SK-N-SH treated with all-trans-retinoic acid at 6 μM for 48 hours (cell line): ENCODE data around the gene VPS11.

Experiments
- ATAC-seq: fragments of 200-7000 bp; cut with Tn5 transposase; 3 replicates; pipeline ENCODE4 v1.9.1; 2020; ENCODE audit warnings: mild to moderate bottlenecking, moderate library complexity
- BACH2 ChIP-seq: fragments of 250-450 bp; sonication (Bioruptor Pico); IDR thresholded peaks from 2 replicates; pipeline ENCODE4 v1.9.0; 2021; ENCODE audit warnings: mild to moderate bottlenecking, borderline replicate concordance
- CREB5 ChIP-seq: fragments of 250-450 bp; sonication (Bioruptor Pico); IDR thresholded peaks from 2 replicates; pipeline ENCODE4 v1.5.1; 2020; ENCODE audit warnings: low read depth, mild to moderate bottlenecking, moderate library complexity
- CSDC2 ChIP-seq: fragments of 250-450 bp; sonication (Bioruptor Pico); IDR thresholded peaks from 2 replicates; pipeline ENCODE4 v1.5.0; 2020; ENCODE audit warnings: mild to moderate bottlenecking, moderate library complexity
- CSRNP3 ChIP-seq: fragments of 250-450 bp; sonication (Bioruptor Pico); IDR thresholded peaks from 2 replicates; pipeline ENCODE4 v1.5.1; 2021; ENCODE audit warnings: mild to moderate bottlenecking, moderate library complexity
- ESRRG ChIP-seq: fragments of 250-450 bp; sonication (Bioruptor Pico); IDR thresholded peaks from 2 replicates; pipeline ENCODE4 v1.6.1; 2021; ENCODE audit warnings: mild to moderate bottlenecking
- GLIS3 ChIP-seq: fragments of 250-450 bp; sonication (Bioruptor Pico); IDR thresholded peaks from 2 replicates; pipeline ENCODE4 v1.5.0; 2020; ENCODE audit warnings: mild to moderate bottlenecking, moderate library complexity
- ISL1 ChIP-seq: fragments of 250-450 bp; sonication (Bioruptor Pico); IDR thresholded peaks from 2 replicates; pipeline ENCODE4 v2.1.2; 2022; ENCODE audit warnings: mild to moderate bottlenecking, moderate library complexity
- OSR1 ChIP-seq: fragments of 250-450 bp; sonication (Bioruptor Pico); IDR thresholded peaks from 2 replicates; pipeline ENCODE4 v1.8.0; 2022; ENCODE audit warnings: moderate library complexity, mild to moderate bottlenecking, inconsistent platforms
- PPARA ChIP-seq: fragments of 250-450 bp; sonication (Bioruptor Pico); IDR thresholded peaks from 2 replicates; pipeline ENCODE4 v1.5.0; 2020; ENCODE audit warnings: mild to moderate bottlenecking, borderline replicate concordance
- RARB ChIP-seq: fragments of 250-450 bp; sonication (Bioruptor Pico); IDR thresholded peaks from 2 replicates; pipeline ENCODE4 v1.8.0; 2021; ENCODE audit warnings: mild to moderate bottlenecking, moderate library complexity
- SNAI2 ChIP-seq: fragments of 250-450 bp; sonication (Bioruptor Pico); IDR thresholded peaks from 2 replicates; pipeline ENCODE4 v1.5.0; 2020; ENCODE audit warnings: mild to moderate bottlenecking, moderate library complexity
- TCF4 ChIP-seq: fragments of 250-450 bp; sonication (Bioruptor Pico); IDR thresholded peaks from 2 replicates; pipeline ENCODE4 v1.8.0; 2021; ENCODE audit warnings: mild to moderate bottlenecking, moderate library complexity, borderline replicate concordance
- TSHZ2 ChIP-seq: fragments of 250-450 bp; sonication (Bioruptor Pico); IDR thresholded peaks from 2 replicates; pipeline ENCODE4 v1.5.0; 2020; ENCODE audit warnings: mild to moderate bottlenecking, moderate library complexity
- ZC3H10 ChIP-seq: fragments of 250-450 bp; sonication (Bioruptor Pico); IDR thresholded peaks from 2 replicates; pipeline ENCODE4 v1.5.1; 2021; ENCODE audit warnings: mild to moderate bottlenecking, moderate library complexity
- ZFP3 ChIP-seq: fragments of 250-450 bp; sonication (Bioruptor Pico); IDR thresholded peaks from 2 replicates; pipeline ENCODE4 v1.5.0; 2020; ENCODE audit warnings: mild to moderate bottlenecking, moderate library complexity
- ZNF565 ChIP-seq: fragments of 450-650 bp; formaldehyde crosslinking; conservative IDR thresholded peaks from 2 replicates; pipeline ENCODE4 v1.5.0; 2020; ENCODE audit warnings: low read depth, mild to moderate bottlenecking, moderate library complexity
- ZNF70 ChIP-seq: fragments of 450-650 bp; formaldehyde crosslinking; IDR thresholded peaks from 2 replicates; pipeline ENCODE4 v1.5.0; 2020; ENCODE audit warnings: mild to moderate bottlenecking, moderate library complexity
- ZNF8 ChIP-seq: fragments of 450-650 bp; formaldehyde crosslinking; IDR thresholded peaks from 2 replicates; pipeline ENCODE4 v1.5.0; 2020; ENCODE audit warnings: mild to moderate bottlenecking, moderate library complexity
- TF ChIP-seq, protein P1 (sequence below): fragments of 250-450 bp; sonication (Bioruptor Pico); IDR thresholded peaks from 2 replicates; pipeline ENCODE4 v1.8.0; 2020; ENCODE audit warnings: mild to moderate bottlenecking, moderate library complexity, borderline replicate concordance
- TF ChIP-seq, protein P2 (sequence below): fragments of 250-450 bp; sonication (Bioruptor Pico); IDR thresholded peaks from 2 replicates; pipeline ENCODE4 v1.8.0; 2021; ENCODE audit warnings: low read depth, mild to moderate bottlenecking, moderate library complexity, borderline replicate concordance

VPS11 gene

GRCh38 chr11:119025541-119025940 is 42.1 kb upstream of the VPS11 start:
- no peak for ATAC-seq
- TF ChIP-seq BACH2 (no peak), CSDC2 (CRISPR knock-in tag) (no peak), ZNF8 (CRISPR knock-in tag) (no peak), ZNF565 (CRISPR knock-in tag) (no peak), GLIS3 (no peak), ZFP3 (CRISPR knock-in tag) (no peak), PPARA (CRISPR knock-in tag) (no peak), SNAI2 (CRISPR knock-in tag) (no peak), CSRNP3 (no peak), TSHZ2 (CRISPR knock-in tag) (no peak), CREB5 (CRISPR knock-in tag) (no peak), ZNF70 (CRISPR knock-in tag) (no peak), ESRRG (CRISPR knock-in tag) (no peak), TCF4 (no peak), ISL1 (CRISPR knock-in tag) (no peak), ZC3H10 (no peak)
- TF ChIP-seq, protein P1, sequence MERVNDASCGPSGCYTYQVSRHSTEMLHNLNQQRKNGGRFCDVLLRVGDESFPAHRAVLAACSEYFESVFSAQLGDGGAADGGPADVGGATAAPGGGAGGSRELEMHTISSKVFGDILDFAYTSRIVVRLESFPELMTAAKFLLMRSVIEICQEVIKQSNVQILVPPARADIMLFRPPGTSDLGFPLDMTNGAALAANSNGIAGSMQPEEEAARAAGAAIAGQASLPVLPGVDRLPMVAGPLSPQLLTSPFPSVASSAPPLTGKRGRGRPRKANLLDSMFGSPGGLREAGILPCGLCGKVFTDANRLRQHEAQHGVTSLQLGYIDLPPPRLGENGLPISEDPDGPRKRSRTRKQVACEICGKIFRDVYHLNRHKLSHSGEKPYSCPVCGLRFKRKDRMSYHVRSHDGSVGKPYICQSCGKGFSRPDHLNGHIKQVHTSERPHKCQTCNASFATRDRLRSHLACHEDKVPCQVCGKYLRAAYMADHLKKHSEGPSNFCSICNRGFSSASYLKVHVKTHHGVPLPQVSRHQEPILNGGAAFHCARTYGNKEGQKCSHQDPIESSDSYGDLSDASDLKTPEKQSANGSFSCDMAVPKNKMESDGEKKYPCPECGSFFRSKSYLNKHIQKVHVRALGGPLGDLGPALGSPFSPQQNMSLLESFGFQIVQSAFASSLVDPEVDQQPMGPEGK (CRISPR knock-in tag): no peak
- TF ChIP-seq, protein P2, sequence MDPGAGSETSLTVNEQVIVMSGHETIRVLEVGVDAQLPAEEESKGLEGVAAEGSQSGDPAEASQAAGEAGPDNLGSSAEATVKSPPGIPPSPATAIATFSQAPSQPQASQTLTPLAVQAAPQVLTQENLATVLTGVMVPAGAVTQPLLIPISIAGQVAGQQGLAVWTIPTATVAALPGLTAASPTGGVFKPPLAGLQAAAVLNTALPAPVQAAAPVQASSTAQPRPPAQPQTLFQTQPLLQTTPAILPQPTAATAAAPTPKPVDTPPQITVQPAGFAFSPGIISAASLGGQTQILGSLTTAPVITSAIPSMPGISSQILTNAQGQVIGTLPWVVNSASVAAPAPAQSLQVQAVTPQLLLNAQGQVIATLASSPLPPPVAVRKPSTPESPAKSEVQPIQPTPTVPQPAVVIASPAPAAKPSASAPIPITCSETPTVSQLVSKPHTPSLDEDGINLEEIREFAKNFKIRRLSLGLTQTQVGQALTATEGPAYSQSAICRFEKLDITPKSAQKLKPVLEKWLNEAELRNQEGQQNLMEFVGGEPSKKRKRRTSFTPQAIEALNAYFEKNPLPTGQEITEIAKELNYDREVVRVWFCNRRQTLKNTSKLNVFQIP (CRISPR knock-in tag): no peak
- TF ChIP-seq, all 23 proteins: peak for 0

DNA sequence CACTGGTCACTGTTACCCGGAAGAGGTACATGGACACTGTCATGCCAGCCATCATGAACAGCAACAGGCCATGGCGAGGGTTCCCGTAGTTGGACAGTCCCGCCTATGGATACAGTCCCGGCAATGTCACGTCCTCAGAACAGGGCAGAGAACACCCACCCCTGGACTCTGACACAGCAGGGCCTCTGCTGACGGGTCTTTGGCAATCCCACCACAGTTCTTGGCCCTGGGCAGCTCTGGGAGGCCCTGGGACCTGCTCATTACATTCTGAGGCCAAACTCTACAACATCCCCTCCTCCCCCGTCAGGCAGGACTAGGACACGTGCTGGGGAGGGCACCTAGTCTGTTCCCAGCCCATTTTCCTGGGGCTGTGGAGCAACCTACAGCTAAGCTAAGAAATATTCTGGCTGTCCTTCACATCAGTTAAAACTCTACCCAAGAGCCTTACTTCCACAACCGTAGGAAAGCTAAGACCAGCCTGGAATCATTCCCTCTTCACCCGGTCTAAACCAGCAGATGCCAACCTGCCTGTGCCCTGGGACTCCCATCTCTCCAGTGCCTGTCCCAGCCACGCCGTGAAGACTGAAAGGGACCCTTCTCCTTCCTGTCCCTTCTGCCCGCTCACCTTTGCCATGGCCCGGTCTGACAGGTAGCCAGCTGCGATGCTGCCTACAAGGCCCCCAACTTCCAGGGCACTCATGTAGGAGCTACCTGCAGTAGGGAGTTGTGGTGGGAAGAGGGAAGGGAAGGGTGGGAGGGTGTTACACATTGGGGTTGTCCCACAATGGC is 41.4 kb upstream of the VPS11 start:
- ATAC-seq: no peak
- TF ChIP-seq ZNF565 (CRISPR knock-in tag): no peak
- no peak for TF ChIP-seq SNAI2 (CRISPR knock-in tag)
- no peak for TF ChIP-seq TCF4
- no peak for TF ChIP-seq RARB
- no peak for TF ChIP-seq ZNF8 (CRISPR knock-in tag)
- no peak for TF ChIP-seq TSHZ2 (CRISPR knock-in tag)
- no peak for TF ChIP-seq ZC3H10
- TF ChIP-seq OSR1 (CRISPR knock-in tag): no peak
- no peak for TF ChIP-seq BACH2
- no peak for TF ChIP-seq PPARA (CRISPR knock-in tag)
- TF ChIP-seq ZFP3 (CRISPR knock-in tag): no peak
- TF ChIP-seq CREB5 (CRISPR knock-in tag): no peak
- TF ChIP-seq, protein P2 (CRISPR knock-in tag): no peak
